ENCODE data around the gene TECR. TPM values are rescaled to one million over a fixed set of nuclear protein-coding genes. Genes with fewer than 3 reads are reported as not detected.

The TECR gene
- total and polyA plus RNA-seq, 2 experiments from 2014 or later = 38.8 to 129 TPM

DNA sequence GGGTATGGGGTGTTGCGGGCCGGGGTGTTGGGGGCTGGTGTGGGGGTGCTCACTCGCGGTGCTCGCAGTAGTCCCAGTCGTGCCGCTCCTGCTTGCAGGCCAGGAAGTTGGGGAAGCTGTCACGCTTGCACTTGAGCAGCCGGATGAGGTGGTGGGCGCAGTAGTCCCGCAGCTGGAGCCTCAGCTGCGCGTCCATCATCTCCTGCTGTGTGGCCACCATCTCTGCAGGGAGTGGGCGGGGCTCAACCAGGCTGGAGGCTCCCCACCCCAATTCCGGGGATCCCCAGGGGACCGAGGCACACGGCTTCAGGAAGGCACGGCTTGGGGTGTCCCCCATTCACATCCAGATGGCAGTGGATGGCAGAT lies 37.3 kb downstream of the TECR start:
- H3K36me3 ChIP-seq (ENCODE audit: low read depth) = no peaks in the 10 kb centered on the region
- in situ Hi-C loops (cut with MboI) = no loop called here
- no peaks in the 10 kb centered on the region; the same call in 1 of the 2 replicates for H3K4me1 ChIP-seq (ENCODE audit: insufficient read depth)
- H2AFZ ChIP-seq = no peak overlapping the region
- no peaks in the 10 kb centered on the region for H4K20me1 ChIP-seq (ENCODE audit: insufficient read depth)
- no peaks in the 10 kb centered on the region for H3F3A ChIP-seq (ENCODE audit: insufficient read depth)
- peaks cover 37% of the 10 kb centered on the region for H3K79me2 ChIP-seq (ENCODE audit: insufficient read depth)
- no peaks in the 10 kb centered on the region for H3K9me2 ChIP-seq (ENCODE audit: insufficient read depth)
- H3K4me2 ChIP-seq (ENCODE audit: unreplicated experiment) = no peak overlapping the region
- H3K9ac ChIP-seq = no peak overlapping the region
- TF ChIP-seq EZH2 (IDR thresholded peaks at IDR 0.05; ENCODE audit: insufficient read depth, poor library complexity, severe bottlenecking) = no peak
- no peak for DNase-seq
- no peaks in the 10 kb centered on the region for H3K9me3 ChIP-seq (ENCODE audit: low read depth)
- no peak overlapping the region for H3K27ac ChIP-seq
- WGBS, 2 experiments (ENCODE audit: low coverage in 1 of 2, low lambda C conversion rate in 2 of 2, missing lambda C conversion rate in 2 of 2) = 75% methylated on average over 9 to 18 of the region's 18 CpGs
- H3K4me3 ChIP-seq = no peak overlapping the region
- H3K27me3 ChIP-seq (replicated peaks; ENCODE audit: insufficient read depth) = no peaks in the 10 kb centered on the region

DNA sequence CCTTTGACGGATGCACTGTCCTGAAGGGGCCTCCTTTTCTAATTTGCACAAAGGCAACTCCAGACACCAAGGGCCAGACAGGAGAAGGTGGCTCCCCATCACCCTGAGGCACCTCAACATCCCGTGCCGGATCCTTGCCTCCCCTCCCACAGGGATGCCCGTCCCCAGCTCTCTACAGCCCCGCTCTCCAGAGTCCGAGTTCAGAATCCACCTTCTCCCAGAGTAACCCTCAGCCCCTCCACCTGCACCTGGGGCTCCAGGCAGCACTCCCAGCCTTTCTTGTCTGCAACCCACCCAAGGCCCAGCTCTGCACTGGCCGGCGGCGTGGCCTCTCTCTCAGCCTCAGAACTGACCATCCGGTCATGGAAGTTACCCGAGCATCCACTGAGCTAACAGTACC lies 37.7 kb downstream of the TECR start:
- Histone ChIP-seq H3K4me1 (ENCODE audit: insufficient read depth) (no peaks in the 10 kb centered on the region; the same call in 1 of the 2 replicates), H2AFZ (no peak overlapping the region), H3K79me2 (ENCODE audit: insufficient read depth) (peaks cover 40% of the 10 kb centered on the region), H3K4me2 (ENCODE audit: unreplicated experiment) (no peak overlapping the region), H3K27ac (no peak overlapping the region), H3K4me3 (no peak overlapping the region), H3K36me3 (ENCODE audit: low read depth) (no peaks in the 10 kb centered on the region), H3K27me3 (replicated peaks; ENCODE audit: insufficient read depth) (no peaks in the 10 kb centered on the region), H3K9me3 (ENCODE audit: low read depth) (no peaks in the 10 kb centered on the region), H3K9ac (no peak overlapping the region), H3K9me2 (ENCODE audit: insufficient read depth) (no peaks in the 10 kb centered on the region), H3F3A (ENCODE audit: insufficient read depth) (no peaks in the 10 kb centered on the region), H4K20me1 (ENCODE audit: insufficient read depth) (no peaks in the 10 kb centered on the region)
- in situ Hi-C loops (cut with MboI) = no loop called here
- 78 to 79% methylated on average over 10 to 11 of the region's 11 CpGs for WGBS, 2 experiments (ENCODE audit: low coverage in 1 of 2, low lambda C conversion rate in 2 of 2, missing lambda C conversion rate in 2 of 2)
- TF ChIP-seq EZH2 (IDR thresholded peaks at IDR 0.05; ENCODE audit: insufficient read depth, poor library complexity, severe bottlenecking) (no peak), EZH2phosphoT487 (IDR thresholded peaks at IDR 0.05; ENCODE audit: insufficient read depth, low read depth) (no peak)
- no peak for DNase-seq

DNA sequence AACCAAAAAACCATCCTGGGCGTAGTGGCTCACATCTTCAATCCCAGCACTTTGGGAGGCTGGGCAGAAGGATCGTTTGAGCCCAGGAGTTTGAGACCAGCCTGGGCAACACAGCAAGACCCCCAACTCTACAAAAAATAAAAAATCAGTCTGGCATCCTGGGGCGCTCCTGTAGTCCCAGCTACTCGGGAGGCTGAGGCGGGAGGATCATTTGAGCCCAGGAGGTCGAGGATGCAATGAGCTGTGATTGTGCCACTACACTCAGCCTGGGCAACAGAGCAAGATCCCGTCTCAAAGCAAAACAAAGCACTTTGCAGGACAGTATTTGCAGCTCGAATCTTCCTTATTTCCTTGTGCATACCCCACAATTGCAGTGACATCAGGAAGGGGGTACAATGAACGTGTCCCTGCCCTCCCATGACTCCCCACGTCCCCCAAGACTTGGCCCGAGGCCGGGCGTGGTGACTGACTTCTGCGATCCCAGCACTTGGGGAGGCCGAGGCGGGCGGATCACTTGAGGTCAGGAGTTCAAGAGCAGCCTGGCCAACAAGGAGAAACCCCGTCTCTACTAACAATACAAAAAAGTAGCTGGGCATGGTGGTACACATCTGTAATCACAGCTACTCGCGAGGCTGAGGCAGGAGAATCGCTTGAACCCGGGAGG lies 41.6 kb downstream of the TECR start:
- no peaks in the 10 kb centered on the region for H3K9me2 ChIP-seq (ENCODE audit: insufficient read depth)
- in situ Hi-C loops (cut with MboI) = loop anchor here (5.0 kb wide), 1 partner anchor 116 kb away; no protein-coding TSS in a partner anchor
- H3F3A ChIP-seq (ENCODE audit: insufficient read depth) = no peaks in the 10 kb centered on the region
- H3K4me3 ChIP-seq = peak overlapping the region; percentile 98
- peak overlapping the region; percentile 80 for H3K4me2 ChIP-seq (ENCODE audit: unreplicated experiment)
- H3K4me1 ChIP-seq (ENCODE audit: insufficient read depth) = peaks cover 4% of the 10 kb centered on the region
- no peak overlapping the region for H3K27ac ChIP-seq
- peak overlapping the region; percentile 94 for H2AFZ ChIP-seq
- peak overlapping the region; percentile 84 for H3K9ac ChIP-seq
- no peaks in the 10 kb centered on the region for H4K20me1 ChIP-seq (ENCODE audit: insufficient read depth)
- 31% methylated on average over 22 of the region's 22 CpGs for WGBS, 2 experiments (ENCODE audit: low coverage in 1 of 2, low lambda C conversion rate in 2 of 2, missing lambda C conversion rate in 2 of 2)
- no peaks in the 10 kb centered on the region for H3K9me3 ChIP-seq (ENCODE audit: low read depth)
- DNase-seq = no peak
- no peaks in the 10 kb centered on the region for H3K27me3 ChIP-seq (replicated peaks; ENCODE audit: insufficient read depth)
- H3K79me2 ChIP-seq (ENCODE audit: insufficient read depth) = peaks cover 40% of the 10 kb centered on the region
- no peak for TF ChIP-seq EZH2 (IDR thresholded peaks at IDR 0.05; ENCODE audit: insufficient read depth, poor library complexity, severe bottlenecking)
- no peak for TF ChIP-seq EZH2phosphoT487 (IDR thresholded peaks at IDR 0.05; ENCODE audit: insufficient read depth, low read depth)
- H3K36me3 ChIP-seq (ENCODE audit: low read depth) = no peaks in the 10 kb centered on the region

DNA sequence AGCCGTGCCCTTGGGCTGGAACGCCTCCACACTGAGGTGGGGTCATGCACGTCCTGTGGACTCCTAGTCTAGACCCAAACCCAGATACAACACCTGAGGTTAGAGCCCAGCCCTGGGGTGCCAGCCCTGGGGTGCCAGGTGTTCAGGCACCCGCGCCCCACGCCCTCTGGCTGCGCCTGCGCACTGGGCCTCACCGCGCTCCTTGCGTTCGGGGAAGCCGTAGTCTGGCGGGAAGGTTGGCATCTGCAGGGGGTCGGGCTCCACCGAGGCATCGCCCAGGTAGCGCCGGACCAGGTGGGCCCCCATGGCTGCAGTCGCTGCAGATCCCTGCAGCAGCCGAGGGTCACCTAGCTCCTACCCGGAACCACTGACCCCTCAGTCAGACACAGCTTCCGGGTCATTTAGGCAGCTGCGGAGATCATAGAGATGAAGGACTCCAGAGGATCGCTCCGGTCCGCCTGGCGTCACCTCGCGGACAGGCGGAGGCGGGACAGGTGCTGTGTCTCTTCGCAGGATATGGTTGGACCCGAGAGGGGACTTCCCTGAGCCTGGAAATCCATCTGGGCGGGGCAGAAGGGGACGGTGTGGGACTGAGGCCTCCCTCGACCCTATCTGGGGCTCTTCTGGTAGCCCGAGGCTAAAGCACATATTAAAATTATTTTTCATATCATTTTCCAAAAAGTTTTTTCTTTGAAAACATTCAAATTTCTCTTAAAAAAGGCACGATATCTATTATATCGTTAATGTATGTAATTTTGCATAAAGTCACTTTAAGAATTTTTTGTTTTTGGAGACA lies 42.5 kb downstream of the TECR start, which contains the start of gene NDUFB7:
TSS of gene NDUFB7 (minus strand) at position 372 of the 796 bp plus-strand sequence. CDS start at position 306, 66 bp downstream.
- Histone ChIP-seq H2AFZ (peak within 1 kb of the TSS; percentile 94), H3K27me3 (replicated peaks; ENCODE audit: insufficient read depth) (no peaks in the 10 kb centered on the region), H3K9me3 (ENCODE audit: low read depth) (no peaks in the 10 kb centered on the region), H3K9ac (peak within 1 kb of the TSS; percentile 84), H3K4me1 (ENCODE audit: insufficient read depth) (peaks cover 4% of the 10 kb centered on the region), H3K36me3 (ENCODE audit: low read depth) (no peaks in the 10 kb centered on the region), H3K9me2 (ENCODE audit: insufficient read depth) (no peaks in the 10 kb centered on the region), H3F3A (ENCODE audit: insufficient read depth) (no peaks in the 10 kb centered on the region), H3K4me3 (peak within 1 kb of the TSS; percentile 98), H3K27ac (no peak within 1 kb of the TSS), H3K79me2 (ENCODE audit: insufficient read depth) (peaks cover 40% of the 10 kb centered on the region), H3K4me2 (ENCODE audit: unreplicated experiment) (peak within 1 kb of the TSS; percentile 80), H4K20me1 (ENCODE audit: insufficient read depth) (no peaks in the 10 kb centered on the region)
- in situ Hi-C loops (cut with MboI) = loop anchor here (5.0 kb wide), 1 partner anchor 115 kb away; no protein-coding TSS in a partner anchor
- peak; percentile 97 for DNase-seq
- no peak for TF ChIP-seq EZH2 (IDR thresholded peaks at IDR 0.05; ENCODE audit: insufficient read depth, poor library complexity, severe bottlenecking)
- no peak for TF ChIP-seq EZH2phosphoT487 (IDR thresholded peaks at IDR 0.05; ENCODE audit: insufficient read depth, low read depth)
- 4% methylated on average over 39 to 40 of the region's 40 CpGs for WGBS, 2 experiments (ENCODE audit: low coverage in 1 of 2, low lambda C conversion rate in 2 of 2, missing lambda C conversion rate in 2 of 2)

Measured in GM23248 (cell line).